NCI-H526 treated with DMSO at 0.1 percent for 48 hours (cell line): Measurements from ENCODE around the gene AK1.

ENCODE experiments used
- DNase-seq: peaks from one replicate; lab custom pipeline; 2025; lab: John Stamatoyannopoulos, UW

The AK1 gene

DNA sequence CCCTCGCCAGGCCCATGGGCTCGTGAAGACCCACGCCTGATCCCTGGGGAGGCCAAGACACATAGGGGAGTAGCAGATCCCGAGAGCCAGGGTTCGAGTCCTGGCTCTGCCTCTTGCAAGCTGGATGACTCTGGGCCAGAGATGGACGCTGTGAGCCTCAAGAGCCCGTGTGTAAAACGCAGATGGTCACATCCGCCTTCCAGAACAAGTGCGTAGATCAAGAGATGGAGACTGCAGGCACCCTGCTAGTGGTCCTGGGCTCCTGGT lies 31.1 kb upstream of the AK1 start:
- DNase-seq: no peak

DNA sequence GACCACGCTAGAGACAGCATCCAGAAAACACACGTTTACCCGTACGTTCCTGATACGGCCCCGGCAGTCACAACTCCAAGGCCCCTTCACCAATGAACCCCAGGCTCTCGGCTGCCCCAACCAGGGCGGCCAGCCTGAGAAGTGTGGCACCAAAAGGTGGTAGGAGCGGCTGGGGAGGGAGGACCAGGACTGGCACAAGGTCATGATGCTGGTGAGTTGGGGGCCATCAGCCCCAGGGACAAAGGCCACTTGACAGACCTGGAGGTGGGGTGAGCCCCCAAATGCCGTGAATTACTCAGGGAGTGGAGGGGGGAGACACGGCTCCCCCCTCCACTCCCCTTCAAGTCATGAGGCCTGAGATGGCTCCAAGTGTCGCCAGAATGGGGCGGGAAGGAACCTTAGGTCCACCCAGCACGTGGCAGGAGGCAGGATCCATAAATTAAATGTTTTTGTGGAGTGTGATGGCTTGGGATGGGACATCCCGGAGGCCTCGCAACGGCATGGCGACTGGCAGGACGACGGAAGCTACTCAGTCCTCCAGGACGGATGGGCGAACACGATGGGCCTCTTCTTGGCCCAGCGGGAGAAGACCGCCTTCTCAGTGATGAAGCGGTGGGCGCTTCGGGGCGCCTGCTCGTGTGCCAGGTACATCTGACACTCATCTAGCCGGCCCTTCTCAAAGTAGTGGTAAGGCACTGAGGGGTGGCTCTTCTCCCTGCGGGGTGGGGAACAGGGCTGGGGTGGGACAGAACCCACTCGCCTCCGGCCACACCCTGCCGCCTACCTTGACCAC lies 30.6 kb upstream of the AK1 start:
- DNase-seq: no peak

DNA sequence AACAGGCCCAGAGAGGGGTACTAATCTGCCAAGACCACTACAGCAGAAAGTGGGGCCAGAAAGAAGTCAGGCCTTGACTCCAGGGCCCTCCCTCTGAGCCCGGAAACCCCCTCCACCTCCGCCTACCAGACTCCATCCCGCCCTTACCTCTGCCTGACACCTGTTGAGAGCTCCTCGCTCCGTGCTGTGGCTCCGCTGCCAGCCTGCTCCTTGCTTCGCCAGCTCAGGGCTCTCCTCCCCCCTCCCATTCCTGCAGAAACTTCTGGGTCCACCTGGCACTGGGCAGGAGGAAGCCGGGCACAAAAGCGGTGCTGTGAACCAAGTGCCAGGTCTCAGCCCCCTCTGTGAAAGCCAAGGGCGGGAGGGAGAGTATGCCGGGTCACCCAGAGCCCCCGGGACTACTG lies 28.3 kb upstream of the AK1 start:
- DNase-seq: no peak

DNA sequence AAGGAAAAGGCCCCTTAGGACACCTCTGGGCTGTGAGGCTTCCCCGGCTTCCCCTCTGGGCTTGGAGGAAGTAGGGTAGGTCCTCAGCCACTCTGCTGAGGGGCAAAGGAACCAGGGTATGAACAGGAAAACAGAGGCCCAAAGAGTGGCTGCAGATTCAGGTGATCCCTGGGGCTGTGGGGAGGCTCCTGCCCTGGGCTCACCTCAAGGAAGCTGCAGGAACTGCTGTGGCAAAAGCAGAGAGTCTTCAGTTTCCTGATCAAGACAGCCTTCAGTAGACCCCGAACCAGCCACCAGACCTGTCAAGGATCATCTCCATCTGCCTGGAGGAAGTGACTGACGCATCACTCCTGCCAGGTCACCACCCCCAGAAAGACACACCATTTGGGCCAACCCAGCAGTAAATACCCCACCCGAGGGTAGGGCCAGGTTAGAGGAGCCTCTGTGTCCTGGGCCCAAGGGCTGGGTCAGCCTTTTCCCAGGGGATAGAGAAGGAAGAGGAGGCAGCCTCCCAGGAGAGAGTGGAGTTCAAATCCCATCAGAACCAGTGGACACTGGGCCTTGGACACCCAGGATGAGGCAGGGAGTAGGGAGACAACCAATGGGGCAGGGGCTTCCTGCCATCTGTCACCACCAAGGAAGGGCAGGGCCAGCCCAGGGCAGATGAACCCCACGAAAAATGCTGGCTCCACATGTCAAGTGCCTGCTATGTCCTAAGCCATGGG lies 27.7 kb upstream of the AK1 start:
- DNase-seq: no peak

DNA sequence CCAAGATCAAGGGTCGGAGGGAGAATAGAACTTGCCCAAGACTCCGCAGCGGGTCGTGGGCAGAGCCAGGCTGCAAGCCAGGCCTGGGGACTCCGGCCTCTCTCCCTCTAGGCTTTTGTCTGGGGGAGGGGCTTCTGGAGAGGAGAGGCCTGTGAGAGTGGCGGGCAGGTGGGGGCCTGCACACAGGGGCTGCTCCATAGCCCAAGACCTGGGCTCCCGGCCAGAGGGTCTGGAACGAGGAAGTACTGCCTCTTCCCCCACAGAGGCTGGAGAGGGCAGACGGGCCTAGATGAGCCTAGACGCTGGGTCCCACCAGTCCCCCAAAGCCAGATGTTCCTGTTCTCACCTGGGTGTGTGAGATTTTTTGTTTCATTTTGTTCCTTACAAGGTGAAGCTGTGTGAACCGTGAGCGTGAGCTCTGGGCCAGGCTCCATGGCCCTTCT lies 27.1 kb upstream of the AK1 start:
- DNase-seq: no peak

DNA sequence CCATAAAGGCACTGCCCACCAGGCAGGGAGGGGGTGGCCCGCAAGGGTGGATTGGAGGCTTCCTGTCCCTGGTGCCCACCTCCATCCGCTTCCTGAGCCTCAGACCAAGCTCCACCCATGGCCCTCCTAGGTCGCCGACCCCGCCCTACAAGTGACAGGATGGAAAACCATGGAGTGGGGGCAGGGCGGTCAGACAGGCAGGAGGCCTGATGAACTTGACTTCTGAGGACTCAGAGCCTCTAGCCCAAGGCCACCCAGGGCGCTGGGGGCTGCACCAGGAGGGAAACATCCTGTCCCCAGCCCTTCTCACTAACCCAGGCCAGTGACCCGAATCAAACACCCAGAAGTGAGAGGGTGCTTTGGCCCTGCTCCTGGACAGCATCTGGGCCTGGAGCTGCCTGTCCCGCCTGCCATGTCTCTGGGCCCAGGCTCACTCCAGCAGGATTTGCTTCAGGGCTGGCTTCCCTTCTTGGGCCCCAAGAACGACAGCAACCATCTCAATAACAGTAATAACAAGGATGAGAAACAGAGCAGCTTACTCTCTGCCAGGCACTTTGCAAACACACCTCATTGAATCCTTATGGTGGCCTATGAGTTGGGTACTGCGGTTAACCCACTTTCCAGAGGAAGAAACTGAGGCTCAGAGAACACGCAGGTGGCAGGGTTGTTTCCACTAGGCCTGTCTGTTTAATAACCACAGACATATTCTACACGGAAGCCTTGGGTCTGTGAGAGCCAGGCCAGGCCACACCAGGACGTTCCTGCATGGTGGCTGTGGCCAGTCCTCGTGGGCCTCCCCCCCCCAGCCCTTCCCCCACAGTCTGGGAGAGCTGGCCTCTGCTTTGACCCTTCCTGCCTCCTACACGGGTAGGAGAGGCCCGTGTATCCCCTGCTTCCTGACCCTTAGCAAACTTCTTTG lies 26.3 kb upstream of the AK1 start:
- DNase-seq: no peak

DNA sequence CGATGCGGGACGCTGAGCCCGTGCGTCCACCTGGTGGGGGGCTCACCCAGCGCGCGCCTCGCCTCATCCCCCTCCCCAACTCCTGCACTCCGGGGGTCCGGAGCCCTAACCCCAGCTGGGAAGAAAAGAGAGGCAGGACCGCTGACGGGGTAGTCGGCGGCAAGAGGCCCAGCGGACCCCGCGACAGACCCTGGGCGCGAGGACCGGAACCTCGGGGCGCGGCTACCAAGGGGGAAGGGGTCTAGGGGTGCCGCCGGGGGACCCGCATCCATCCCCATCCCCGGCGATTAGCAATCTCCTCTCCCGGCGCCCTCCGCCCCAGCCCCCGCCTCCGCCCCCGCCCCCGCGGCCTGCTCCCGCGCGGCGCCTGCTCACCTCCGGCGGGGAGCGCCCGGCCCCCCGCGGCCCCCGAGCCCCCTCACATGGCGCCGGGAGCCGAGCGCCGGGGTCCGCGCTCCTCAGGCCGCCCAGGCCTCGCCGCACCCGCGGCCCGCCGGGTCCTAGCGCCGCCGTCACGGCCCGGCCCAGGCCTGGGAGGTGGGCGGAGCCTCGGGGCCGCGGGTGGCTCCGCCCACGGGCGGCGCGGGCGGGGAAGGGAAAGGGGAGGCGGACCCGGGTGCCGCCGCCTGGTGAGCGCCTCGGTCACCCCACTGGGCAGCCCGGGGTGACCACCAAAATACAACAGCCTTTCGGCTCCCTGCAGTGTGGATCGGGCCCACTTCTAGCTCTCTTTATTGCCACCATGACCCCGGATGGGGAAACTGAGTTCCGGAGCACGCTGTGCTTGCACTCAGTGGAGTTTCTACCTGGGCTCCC lies 21.9 kb upstream of the AK1 start, which contains the start of gene ST6GALNAC6:
ST6GALNAC6 (minus strand) TSS at position 476 of the 816 bp plus-strand sequence. CDS start 1,622 bp downstream, outside the sequence.
- no peak for DNase-seq

DNA sequence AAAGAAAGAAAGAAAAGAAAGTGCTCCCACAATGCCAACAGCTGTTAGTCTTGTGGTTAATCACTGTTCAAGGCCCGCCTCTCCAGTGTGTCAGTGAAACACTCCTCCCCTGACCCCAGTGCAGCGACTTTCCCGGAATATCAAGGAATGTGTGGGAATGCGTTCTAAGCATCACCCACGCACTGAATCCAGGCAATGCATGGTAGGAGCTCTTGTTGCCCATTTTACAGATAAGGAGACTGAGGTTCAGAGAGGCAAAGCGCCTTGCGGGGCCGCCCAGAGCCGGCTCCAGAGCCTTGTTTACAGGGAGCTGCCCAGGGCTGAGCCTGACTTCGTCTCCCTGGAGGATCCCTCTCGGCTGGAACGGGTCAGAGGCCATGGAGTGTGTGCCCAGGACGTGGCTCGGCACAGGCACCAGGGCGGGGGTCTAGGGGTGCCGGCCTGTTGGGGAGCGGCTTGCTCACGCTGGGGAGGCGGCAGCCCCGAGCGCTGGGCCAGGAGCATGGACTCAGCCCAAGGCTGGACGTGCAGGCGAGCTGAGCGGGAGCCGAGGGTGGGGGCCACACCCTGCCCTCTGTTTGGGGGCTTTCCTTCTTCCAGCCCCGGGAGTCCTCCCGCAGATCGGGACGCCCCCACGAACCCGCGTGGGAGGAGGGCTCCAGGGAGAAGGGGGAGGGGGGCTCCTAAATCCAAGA lies 21.1 kb upstream of the AK1 start:
- DNase-seq: no peak

DNA sequence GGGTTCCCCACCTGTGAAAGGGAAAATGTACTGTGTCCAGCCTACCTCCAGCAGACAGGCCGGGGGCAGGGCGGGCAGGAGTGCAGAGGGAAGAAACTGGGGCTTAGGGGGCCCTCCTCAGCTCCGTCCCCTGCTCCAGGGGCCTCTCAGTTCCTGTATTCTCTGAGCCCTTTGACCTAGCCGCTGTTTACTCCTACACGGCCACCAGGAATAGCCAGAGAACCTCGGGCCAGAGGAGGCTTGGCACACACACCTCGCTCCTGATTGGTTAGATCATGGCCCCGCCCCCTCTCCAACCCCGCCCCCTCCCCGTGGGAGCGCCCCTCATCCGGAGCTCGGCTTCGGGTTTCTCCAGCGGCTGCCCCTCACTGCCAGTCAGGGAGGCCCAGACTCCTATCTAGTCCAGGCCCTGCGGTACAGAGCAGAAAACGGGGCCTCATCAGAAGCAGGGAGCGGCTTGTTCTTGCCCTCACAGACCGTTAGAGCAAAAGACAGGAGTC lies 19.8 kb upstream of the AK1 start:
- no peak for DNase-seq

DNA sequence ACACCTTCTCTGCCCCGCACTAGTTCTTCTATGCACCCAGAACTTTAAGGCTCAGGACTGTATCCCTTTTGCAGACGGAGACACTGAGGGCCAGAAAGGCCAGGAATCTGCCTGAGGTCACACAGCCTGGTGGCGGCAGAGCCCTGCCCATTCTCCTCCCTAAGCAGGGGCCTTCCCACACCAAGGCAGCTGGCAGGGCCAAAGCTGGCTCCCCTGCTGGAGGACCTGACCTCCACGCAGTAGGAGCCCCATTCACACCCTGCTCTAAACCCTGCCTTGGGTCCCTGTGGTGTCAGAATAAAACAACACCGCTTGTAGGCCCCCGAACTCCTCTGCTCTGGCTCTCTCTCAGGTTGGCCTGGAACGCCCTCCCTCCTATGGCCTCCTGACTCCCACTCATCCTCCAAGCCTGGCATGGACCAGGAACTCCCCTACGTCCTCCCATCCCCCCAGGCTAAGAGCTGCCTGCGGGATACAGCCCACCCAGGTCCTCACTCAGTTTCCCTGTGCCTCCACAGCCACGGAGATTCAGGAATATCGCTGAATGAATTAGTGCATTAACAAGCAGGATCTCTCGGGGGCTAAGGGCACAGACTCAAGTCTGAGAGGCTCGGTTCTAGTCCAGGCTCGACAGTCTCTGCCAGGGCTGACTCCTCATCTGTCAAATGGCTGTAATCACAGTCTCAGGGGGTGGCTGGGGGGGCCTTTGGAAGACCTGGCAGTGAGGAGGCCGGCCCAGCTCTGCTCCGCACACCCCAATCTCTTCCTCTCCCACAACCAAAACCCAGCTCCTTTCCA lies 19.1 kb upstream of the AK1 start:
- no peak for DNase-seq

DNA sequence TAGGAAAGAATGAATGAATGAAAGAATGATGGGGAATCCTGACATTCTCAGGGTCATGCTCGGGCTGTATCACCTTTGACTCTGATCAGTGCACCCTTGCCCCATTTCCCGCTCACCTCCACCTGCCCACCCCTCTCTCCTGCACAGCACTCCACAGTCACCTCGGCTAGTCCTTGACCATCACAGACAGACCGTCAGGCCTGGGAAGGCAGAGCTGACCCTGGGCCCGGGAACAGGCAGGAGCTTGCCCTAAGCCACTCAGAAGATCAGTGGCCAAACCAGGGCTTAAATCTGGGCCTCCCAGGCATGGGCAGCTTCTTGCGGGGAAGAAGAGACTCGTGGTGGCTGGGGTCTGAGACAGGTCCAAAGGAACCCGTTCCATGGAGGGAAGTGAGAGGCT lies 18.3 kb upstream of the AK1 start:
- no peak for DNase-seq

DNA sequence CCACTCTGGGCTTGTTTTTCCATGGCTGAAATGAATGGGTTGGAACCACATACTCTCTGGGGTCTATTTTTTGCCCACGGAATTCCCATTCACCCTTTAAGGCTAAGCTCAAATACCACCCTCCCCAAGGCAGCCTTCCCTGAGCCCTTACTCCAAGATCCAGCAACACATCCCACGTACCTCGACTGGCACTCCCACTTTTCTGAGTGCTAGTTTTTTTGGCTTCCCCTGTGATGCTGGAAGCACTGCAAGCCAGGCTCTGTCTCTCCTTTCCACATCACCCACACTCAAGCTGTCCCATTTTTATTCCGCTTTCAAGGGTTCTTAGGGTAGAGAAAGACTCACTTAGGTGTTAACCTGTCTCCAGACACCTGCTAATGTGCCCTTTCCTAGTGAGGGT lies 15.9 kb upstream of the AK1 start:
- DNase-seq: no peak

DNA sequence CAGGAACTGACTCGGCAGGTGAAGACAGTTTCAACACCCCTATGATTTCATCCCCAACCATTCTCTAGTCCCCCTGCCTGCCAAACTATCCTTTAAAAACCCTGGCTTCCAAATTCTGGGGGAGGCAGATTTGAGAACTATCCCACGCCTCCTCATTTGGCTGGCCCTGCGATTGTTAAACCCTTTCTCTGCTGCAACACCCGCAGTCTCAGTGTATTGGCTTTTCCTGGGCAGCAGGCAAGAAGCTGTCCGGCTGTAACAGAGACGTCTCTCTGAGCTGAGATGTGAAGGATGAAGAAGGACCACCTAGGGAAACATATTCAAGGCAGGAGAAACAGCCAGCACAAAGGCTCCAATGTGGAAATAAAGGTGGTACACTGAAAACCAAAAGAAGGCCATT lies 15.4 kb upstream of the AK1 start:
- DNase-seq: no peak

DNA sequence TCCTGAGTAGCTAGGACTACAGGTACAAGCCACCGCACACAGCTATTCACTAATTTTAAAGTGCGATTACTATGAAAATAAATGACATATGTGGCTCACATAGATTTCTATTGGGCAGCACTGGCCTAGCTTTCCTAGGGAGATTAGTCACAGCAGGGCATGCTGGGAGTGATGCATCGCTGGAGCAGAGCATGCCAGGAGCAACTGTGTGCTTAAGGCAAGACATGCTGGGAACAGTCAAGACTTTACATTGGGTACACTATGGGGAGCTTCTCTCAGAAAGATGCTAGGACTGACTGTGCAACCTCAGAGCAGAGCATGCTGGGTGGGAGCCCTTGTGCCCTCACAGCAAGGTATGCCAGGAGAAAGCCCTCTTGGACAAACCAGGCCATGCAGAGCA lies 12.6 kb upstream of the AK1 start:
- DNase-seq: no peak

DNA sequence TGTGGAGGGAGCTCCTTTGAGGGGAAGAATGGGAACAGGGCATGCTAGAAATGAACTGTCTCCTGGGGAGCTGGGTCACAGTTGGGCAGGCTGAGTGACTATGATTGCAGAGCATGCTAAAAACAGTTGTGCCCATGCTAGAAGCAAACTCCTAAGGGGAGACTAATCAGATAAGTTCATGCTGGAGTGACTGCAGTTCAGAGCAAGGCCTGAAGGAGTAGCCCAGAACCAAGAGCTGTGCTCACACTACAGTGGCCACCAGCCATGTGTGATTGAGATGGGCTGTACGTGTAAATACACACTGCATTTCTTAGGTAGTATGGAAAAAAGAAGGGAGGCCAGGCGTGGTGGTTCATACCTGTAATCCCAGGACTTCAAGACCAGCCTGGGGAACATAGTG lies 10.3 kb upstream of the AK1 start:
- no peak for DNase-seq

DNA sequence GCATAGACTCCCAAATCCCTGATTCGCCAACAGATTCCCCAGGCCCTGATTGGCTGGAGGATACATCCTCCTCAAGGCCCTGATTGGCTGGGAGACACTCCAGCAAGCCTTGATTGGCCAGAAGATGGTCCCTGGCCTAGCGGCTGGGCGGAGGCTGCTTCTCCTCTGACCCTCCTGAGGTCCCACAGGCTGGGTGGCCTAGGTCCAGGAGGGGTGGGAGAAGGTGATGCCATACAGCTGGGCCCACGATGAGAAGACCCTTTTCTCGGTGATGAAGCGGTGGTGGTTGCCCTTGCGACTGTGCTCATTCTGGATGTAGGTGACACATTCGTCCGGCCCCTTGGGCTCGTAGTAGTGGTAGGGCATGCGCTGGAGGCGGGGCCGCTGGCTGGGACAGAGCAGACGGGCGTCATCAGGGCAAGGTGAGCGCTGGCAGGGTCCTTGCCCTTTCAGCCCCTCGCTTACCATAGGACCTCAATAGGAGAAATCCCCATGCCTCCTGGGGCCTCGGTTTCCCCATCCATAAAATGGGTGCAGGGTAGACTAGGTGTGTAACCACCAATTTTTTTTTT lies 9.0 kb upstream of the AK1 start:
- no peak for DNase-seq

DNA sequence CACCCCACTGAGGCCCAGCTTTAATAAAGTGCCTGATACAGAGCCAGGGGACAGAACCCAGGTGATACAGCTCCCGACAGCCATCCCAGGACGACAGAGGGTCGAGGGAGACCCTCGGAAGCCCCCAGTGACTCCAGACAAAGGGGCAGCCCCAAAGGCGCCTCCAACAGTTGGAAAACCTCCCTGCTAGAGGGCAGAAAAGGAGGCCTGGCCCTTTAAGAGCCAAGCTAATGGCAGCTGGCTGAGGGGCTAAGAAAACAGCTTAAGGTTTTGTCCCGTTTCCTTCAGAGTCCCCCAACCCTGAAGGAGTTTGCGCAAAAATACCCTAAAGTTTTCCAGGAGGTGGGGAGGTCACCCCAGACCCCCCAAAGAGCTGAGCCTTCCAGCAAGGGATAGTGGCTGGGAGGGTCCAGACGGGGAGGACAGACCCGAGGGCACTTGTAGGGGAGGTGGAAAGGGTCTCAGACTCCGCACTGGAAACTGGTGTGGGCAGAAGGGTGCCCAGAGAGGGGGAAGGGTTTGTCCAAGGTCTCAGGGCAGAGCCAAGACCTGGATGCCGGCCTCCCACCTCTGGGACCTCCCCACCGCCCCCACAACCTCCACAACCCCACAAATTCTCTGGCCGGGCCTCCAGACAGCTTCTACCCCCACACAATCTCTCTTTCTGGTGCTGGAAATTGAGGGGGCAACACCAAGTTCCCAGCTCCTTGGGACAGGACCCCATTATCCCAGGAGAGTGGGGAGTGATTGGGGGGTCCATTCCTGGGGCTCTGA lies 8.2 kb upstream of the AK1 start:
- DNase-seq: no peak

DNA sequence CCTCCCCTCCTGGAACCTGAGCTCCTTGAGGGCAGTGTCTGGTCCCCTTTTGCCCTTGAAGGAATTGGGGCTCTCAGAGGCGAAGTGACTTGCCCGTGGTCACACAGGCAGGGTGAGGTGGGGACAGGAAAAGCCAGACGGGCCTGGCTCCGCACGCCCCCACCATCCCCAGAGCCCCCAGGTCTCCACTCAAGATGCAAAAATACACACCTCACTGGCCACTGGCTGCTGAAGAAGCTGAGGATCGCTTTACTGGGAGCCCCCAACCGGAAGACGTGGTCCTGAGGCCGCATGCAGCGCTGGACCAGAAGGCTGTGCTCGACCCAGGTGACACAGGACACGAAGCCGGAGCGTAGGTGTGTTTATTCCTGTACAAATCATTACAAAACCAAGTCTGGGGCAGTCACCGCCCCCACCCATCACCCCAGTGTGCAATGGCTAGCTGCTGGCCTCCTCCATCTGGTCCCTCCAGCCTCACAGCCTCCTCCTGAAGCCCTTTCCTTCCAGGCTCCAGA lies 7.6 kb upstream of the AK1 start:
- no peak for DNase-seq

DNA sequence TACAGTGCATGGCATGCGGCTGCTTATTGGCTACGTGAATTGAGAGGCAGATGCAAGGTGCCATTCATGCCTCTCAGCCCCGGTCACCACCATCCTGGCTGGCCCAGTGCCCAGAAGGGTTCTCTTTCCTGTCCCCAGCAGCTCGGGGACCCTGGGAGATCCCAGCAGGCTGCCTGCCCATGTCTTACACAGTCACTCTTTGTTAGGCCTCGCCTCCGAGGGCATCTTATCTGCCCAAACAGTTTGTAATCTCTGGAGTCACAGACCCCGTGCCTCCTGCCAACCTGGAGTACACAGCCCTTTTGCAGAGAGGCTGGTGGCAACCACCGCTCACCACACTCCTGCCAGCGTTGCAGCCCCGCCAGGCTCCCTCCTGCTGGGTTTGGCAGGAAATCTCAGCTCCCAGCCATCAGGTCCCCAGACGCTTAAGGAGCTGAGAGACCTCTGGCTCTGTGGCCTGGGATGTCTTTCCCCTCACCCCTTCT lies 7.0 kb upstream of the AK1 start:
- DNase-seq: no peak
